GM12878 (cell line): ENCODE measurements around the gene SGMS1. TPM values are rescaled to one million over a fixed set of nuclear protein-coding genes. Genes with fewer than 3 reads are reported as not detected.

Experiments used
- ATAC-seq: fragments of 200-7000 bp; cut with Tn5 transposase; 3 replicates; pipeline ENCODE4 v1.9.1; 2020; ENCODE audit warnings: mild to moderate bottlenecking, moderate library complexity
- BruUV-seq: library from RNA; stranded (reverse); fragments of 400-500 nt; replicated peaks from 2 replicates; lab custom pipeline; 2021; lab: Mats Ljungman, UMichigan
- CTCF ChIA-PET: fragments of 300-600 bp; sonication (Branson Sonifier 250); formaldehyde crosslinking; extraction: SDS; loops from one replicate; lab custom pipeline; 2021; ENCODE audit warnings: inconsistent platforms; lab: Yijun Ruan, JAX
- POLR2A ChIA-PET: fragments of 350-600 bp; formaldehyde crosslinking; extraction: SDS; loops from one replicate; lab custom pipeline; 2021; ENCODE audit warnings: inconsistent platforms; lab: Charles Lee
- RAD21 ChIA-PET: fragments of 300-600 bp; sonication (Branson Sonifier 250); formaldehyde crosslinking; loops from one replicate; lab custom pipeline; 2023; ENCODE audit warnings: antibody characterized with exemption; ENCODE audit not compliant: unreplicated experiment; lab: Charles Lee
- SMC1A ChIA-PET: fragments of 300-600 bp; sonication (Branson Sonifier 250); formaldehyde crosslinking; loops from one replicate; lab custom pipeline; 2023; ENCODE audit not compliant: unreplicated experiment, uncharacterized antibody; lab: Charles Lee
- DNase-seq: peaks from one replicate; pipeline ENCODE4 v3.0.0-alpha.2; 2011; ENCODE audit warnings: low read depth, low spot score
- FAIRE-seq: peaks from 3 replicates; lab custom pipeline; 2011; peaks lifted over from hg19 to GRCh38; lab: Jason Lieb, UNC
- H2AFZ ChIP-seq: 2 replicates; pipeline ENCODE4 v1.6.0; 2011; ENCODE audit warnings: low read depth, low read length, control low read depth; ENCODE audit not compliant: control insufficient read depth
- H3K27ac ChIP-seq: 2 replicates; pipeline ENCODE4 v1.5.1; 2011; ENCODE audit warnings: control low read depth; ENCODE audit not compliant: control insufficient read depth, insufficient read depth
- H3K27me3 ChIP-seq, 2 experiments: replicated peaks in 1 of 2; 2 replicates each; pipeline versions ENCODE4 v1.6.0 to v1.6.1; 2011; ENCODE audit warnings: low read length in 1 of 2; ENCODE audit not compliant: control insufficient read depth in 2 of 2, insufficient read depth in 2 of 2
- H3K36me3 ChIP-seq, 2 experiments: 2 replicates each; pipeline ENCODE4 v1.5.1; 2011; ENCODE audit warnings: low read length in 1 of 2; ENCODE audit not compliant: control insufficient read depth in 2 of 2, insufficient read depth in 2 of 2
- H3K4me1 ChIP-seq: 2 replicates; pipeline ENCODE4 v1.6.1; 2011; ENCODE audit warnings: mild to moderate bottlenecking, low read length, moderate library complexity, mixed read lengths; ENCODE audit not compliant: control insufficient read depth, insufficient read depth
- H3K4me2 ChIP-seq: 2 replicates; pipeline ENCODE4 v1.6.0; 2011; ENCODE audit warnings: control low read depth; ENCODE audit not compliant: control insufficient read depth, insufficient read depth
- H3K4me3 ChIP-seq: fragments of 200-600 bp; sonication (generic); 2 replicates; pipeline ENCODE4 v1.5.1; 2016
- H3K79me2 ChIP-seq: 2 replicates; pipeline ENCODE4 v1.6.0; 2011; ENCODE audit warnings: low read length; ENCODE audit not compliant: control insufficient read depth, insufficient read depth
- H3K9ac ChIP-seq: 2 replicates; pipeline ENCODE4 v1.8.0; 2011; ENCODE audit warnings: low read length, control low read depth, mixed read lengths; ENCODE audit not compliant: control insufficient read depth, insufficient read depth
- H3K9me3 ChIP-seq: replicated peaks from 3 replicates; pipeline ENCODE4 v1.5.1; 2011; ENCODE audit warnings: mild to moderate bottlenecking, low read length; ENCODE audit not compliant: control insufficient read depth, insufficient read depth
- H4K20me1 ChIP-seq: 2 replicates; pipeline ENCODE4 v1.6.0; 2011; ENCODE audit not compliant: control insufficient read depth, insufficient read depth
- ATF3 ChIP-seq: IDR thresholded peaks from 2 replicates; pipeline ENCODE4 v1.6.1; 2011; ENCODE audit warnings: low read depth, mild to moderate bottlenecking, low read length, moderate library complexity, borderline replicate concordance; ENCODE audit errors: extremely low read depth
- BCLAF1 ChIP-seq: fragments of 450-650 bp; IDR thresholded peaks from 2 replicates; pipeline ENCODE4 v1.6.1; 2017; ENCODE audit warnings: antibody characterized with exemption, mild to moderate bottlenecking, moderate library complexity
- EGR1 ChIP-seq, 2 experiments: IDR thresholded peaks; 1 replicate in 1 of 2; 2 replicates in 1 of 2; pipeline ENCODE4 v1.6.1; 2011 to 2012; ENCODE audit warnings: low read depth in 2 of 2, low read length in 2 of 2, borderline replicate concordance in 1 of 2, mild to moderate bottlenecking in 1 of 2, moderate library complexity in 1 of 2
- IKZF1 ChIP-seq: fragments of 450-650 bp; conservative IDR thresholded peaks from 2 replicates; pipeline ENCODE4 v1.6.1; 2017; ENCODE audit warnings: antibody characterized with exemption, mild to moderate bottlenecking
- IRF4 ChIP-seq: IDR thresholded peaks from 2 replicates; pipeline ENCODE4 v1.6.1; 2011; ENCODE audit warnings: low read depth, low read length
- JUND ChIP-seq: IDR thresholded peaks from 2 replicates; pipeline ENCODE4 v1.6.1; 2012; ENCODE audit warnings: low read depth, mild to moderate bottlenecking, low read length, improper control_type of control experiment, moderate library complexity
- NR2C2 ChIP-seq: IDR thresholded peaks from 2 replicates; pipeline ENCODE4 v1.6.1; 2011; ENCODE audit warnings: borderline replicate concordance, low read depth; ENCODE audit not compliant: control insufficient read depth, insufficient read length
- PML ChIP-seq: IDR thresholded peaks from 2 replicates; pipeline ENCODE4 v1.6.1; 2012; ENCODE audit warnings: low read length, inconsistent platforms
- POU2F2 ChIP-seq: IDR thresholded peaks from 3 replicates; pipeline ENCODE4 v1.6.1; 2011; ENCODE audit warnings: low read depth, mild to moderate bottlenecking, low read length, borderline replicate concordance
- RELA ChIP-seq: fragments of 450-650 bp; IDR thresholded peaks from 2 replicates; pipeline ENCODE4 v1.8.0; 2014; ENCODE audit warnings: borderline replicate concordance; ENCODE audit not compliant: partially characterized antibody
- REST ChIP-seq: IDR thresholded peaks from 2 replicates; pipeline ENCODE4 v1.6.1; 2012; ENCODE audit warnings: mild to moderate bottlenecking, low read depth, low read length
- TCF3 ChIP-seq: IDR thresholded peaks from 2 replicates; pipeline ENCODE4 v1.6.1; 2012; ENCODE audit warnings: low read depth, mild to moderate bottlenecking, low read length, borderline replicate concordance; ENCODE audit not compliant: insufficient read depth
- YY1 ChIP-seq: IDR thresholded peaks from 2 replicates; pipeline ENCODE4 v1.6.1; 2011; ENCODE audit warnings: low read depth, mild to moderate bottlenecking, low read length
- ZNF217 ChIP-seq: fragments of 450-650 bp; IDR thresholded peaks from 2 replicates; pipeline ENCODE4 v1.6.1; 2017; ENCODE audit warnings: antibody characterized with exemption, mild to moderate bottlenecking
- ZNF24 ChIP-seq: fragments of 450-650 bp; IDR thresholded peaks from 2 replicates; pipeline ENCODE4 v1.6.1; 2017; ENCODE audit warnings: antibody characterized with exemption, mild to moderate bottlenecking
- WGBS: methylation state at CpG from one replicate; pipeline ENCODE4 v1.1.6; 2016; ENCODE audit warnings: low lambda C conversion rate; ENCODE audit not compliant: insufficient replicate concordance, insufficient coverage; ENCODE audit errors: missing lambda C conversion rate; 5-methylcytosine and 5-hydroxymethylcytosine counted together
- in situ Hi-C: fragments of 300-500 bp; cut with MboI; formaldehyde crosslinking; loops from 9 replicates; pipeline ENCODE4 v1.14.3; 2018; ENCODE audit warnings: mixed read lengths
- intact Hi-C: fragments of 100-400 bp; cut with micrococcal nuclease; formaldehyde crosslinking; loops from one replicate; pipeline ENCODE4 v1.14.2; 2022; ENCODE audit not compliant: unreplicated experiment
- polyA plus RNA-seq, 11 experiments: library from polyadenylated mRNA; depleted of rRNA in 4 of 11; unstranded in 6 of 11; stranded (reverse) in 5 of 11; fragments of >200 nt; fragmentation: Nextera tagmentation in 4 of 11; fragmentation: Illumina TruSeq in 1 of 11; extraction: Ambion mirVana in 4 of 11; extraction: Trizol in 1 of 11; gene quantifications; 1 replicate in 1 of 11; 2 replicates in 10 of 11; pipeline versions ENCODE4 v1.2.1 to v1.2.3, GENCODE V29; 2011 to 2016; ENCODE audit warnings: inconsistent platforms in 2 of 11, missing spikeins in 2 of 11, low read depth in 1 of 11
- total RNA-seq, 4 experiments: library from RNA; depleted of rRNA in 3 of 4; stranded (reverse); fragments of >200 nt in 3 of 4; fragmentation: Illumina TruSeq in 1 of 4; extraction: Trizol in 1 of 4; gene quantifications; 2 replicates each; pipeline versions ENCODE4 v1.2.1 to v1.2.3, GENCODE V29; 2013 to 2021

The SGMS1 gene
- total and polyA plus RNA-seq, 10 of the 15 experiments (the other 5 are each of a cell fraction or from before 2014, with no cell fraction given) = 1.4 to 14.5 (median 4.9) TPM

DNA sequence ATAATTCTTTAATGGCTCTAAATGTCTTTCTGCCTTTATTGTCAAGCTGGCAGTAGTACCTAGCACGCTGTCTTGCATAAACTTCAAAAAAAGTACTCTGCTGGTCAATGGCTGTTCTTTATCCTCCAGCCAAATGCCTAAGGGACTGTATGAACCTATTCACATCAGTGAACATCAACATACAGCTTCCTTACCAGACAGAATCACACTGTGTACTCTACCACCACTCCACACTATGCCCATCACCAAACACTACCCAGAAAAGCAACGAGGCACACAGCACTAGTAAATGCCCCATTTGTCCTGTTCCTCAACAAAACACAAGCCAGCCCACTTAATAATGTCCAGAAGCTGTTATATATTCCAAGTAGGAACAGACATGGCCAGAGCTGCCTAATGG, 127.5 kb downstream of the SGMS1 start:
- POLR2A ChIA-PET = interaction anchor here (0.8 to 3.3 kb wide), 7 partner anchors 8 to 78 kb away, joined by 3 to 24 read pairs (median 5); no protein-coding TSS in a partner anchor
- peak overlapping the region; percentile 93 for H3K27ac ChIP-seq
- peak; percentile 23 for ATAC-seq
- no peak for TF ChIP-seq ATF3
- no peak for TF ChIP-seq RELA
- TF ChIP-seq EGR1 (IDR thresholded peaks at IDR 0.05; ENCODE audit: borderline replicate concordance in 1 of 2, low read depth in 2 of 2, low read length in 2 of 2) = no peak
- TF ChIP-seq JUND = no peak
- TF ChIP-seq NR2C2 = no peak
- no peak for TF ChIP-seq IKZF1
- TF ChIP-seq ZNF24 = no peak
- no peak for TF ChIP-seq ZNF217
- TF ChIP-seq BCLAF1 = no peak
- no peak for TF ChIP-seq YY1
- TF ChIP-seq IRF4 = no peak
- no peak for TF ChIP-seq POU2F2
- no peak for TF ChIP-seq REST
- no peak for TF ChIP-seq TCF3
- TF ChIP-seq PML = no peak
- TF ChIP-seq, all 136 proteins: peak for 0
- Histone ChIP-seq H3K4me3 (no peak overlapping the region), H3K4me1 (peaks cover 22% of the 10 kb centered on the region), H2AFZ (peak overlapping the region; percentile 15; the same call in 1 of the 2 replicates), H3K9me3 (no peaks in the 10 kb centered on the region; the same call in 1 of the 3 replicates), H3K36me3 (no peaks in the 10 kb centered on the region), H3K27me3 (no peaks in the 10 kb centered on the region), H3K4me2 (peak overlapping the region; percentile 30), H4K20me1 (no peaks in the 10 kb centered on the region), H3K79me2 (peaks cover 12% of the 10 kb centered on the region), H3K9ac (no peak overlapping the region)
- intact Hi-C loops (no loop called here), in situ Hi-C loops (no loop called here)
- ChIA-PET RAD21 (interaction anchor here (1.0 to 3.6 kb wide), 17 partner anchors 8 to 125 kb away, joined by 3 to 38 read pairs (median 6); no protein-coding TSS in a partner anchor), CTCF (interaction anchor here (0.8 to 3.3 kb wide), 9 partner anchors 11 to 126 kb away, joined by 3 to 15 read pairs (median 4); no protein-coding TSS in a partner anchor), SMC1A (interaction anchor here (0.8 to 5.8 kb wide), 25 partner anchors 8 to 152 kb away, joined by 3 to 51 read pairs (median 6); partner anchors contain the start of gene SGMS1)
- no peak for DNase-seq
- BruUV-seq = no TSS peak
- no peak for FAIRE-seq
- WGBS = 95% methylated on average over 2 of the region's 2 CpGs
